ENCODE measurements around the gene OLFM1.

OLFM1 gene

GRCh38 chr9:135170535-135170934 is 83.1 kb downstream of the OLFM1 start:
- no peak for DNase-seq (ENCODE audit: low read depth in 3 of 3)
